Ishikawa (cell line): ENCODE data around the gene BSDC1.

Source experiments
- CEBPB ChIP-seq: IDR thresholded peaks from 2 replicates; pipeline ENCODE4 v1.6.1; 2012
- CREB1 ChIP-seq: IDR thresholded peaks from 2 replicates; pipeline ENCODE4 v1.6.1; 2012; ENCODE audit warnings: low read depth
- EGR1 ChIP-seq: IDR thresholded peaks from 2 replicates; pipeline ENCODE4 v1.6.1; 2012
- EP300 ChIP-seq: IDR thresholded peaks from 2 replicates; pipeline ENCODE4 v1.6.1; 2012; ENCODE audit warnings: borderline replicate concordance
- FOXM1 ChIP-seq: IDR thresholded peaks from 2 replicates; pipeline ENCODE4 v1.6.1; 2012; ENCODE audit warnings: low read depth, borderline replicate concordance
- NFIC ChIP-seq: IDR thresholded peaks from 2 replicates; pipeline ENCODE4 v1.6.1; 2012
- RAD21 ChIP-seq: IDR thresholded peaks from 2 replicates; pipeline ENCODE4 v1.6.1; 2012; ENCODE audit warnings: low read depth
- REST ChIP-seq: IDR thresholded peaks from 2 replicates; pipeline ENCODE4 v1.6.1; 2012; ENCODE audit warnings: low read depth, mild to moderate bottlenecking
- TAF1 ChIP-seq: IDR thresholded peaks from 2 replicates; pipeline ENCODE4 v1.6.1; 2012; ENCODE audit warnings: low read depth, mild to moderate bottlenecking
- TCF12 ChIP-seq: IDR thresholded peaks from 2 replicates; pipeline ENCODE4 v1.6.1; 2012; ENCODE audit warnings: low read depth
- TEAD4 ChIP-seq: IDR thresholded peaks from 2 replicates; pipeline ENCODE4 v1.6.1; 2012
- USF1 ChIP-seq: IDR thresholded peaks from 2 replicates; pipeline ENCODE4 v1.6.1; 2012
- YY1 ChIP-seq: IDR thresholded peaks from 2 replicates; pipeline ENCODE4 v1.6.1; 2012; ENCODE audit warnings: low read depth
- ZBTB7A ChIP-seq: IDR thresholded peaks from 2 replicates; pipeline ENCODE4 v1.6.1; 2012; ENCODE audit warnings: low read depth
- TF ChIP-seq, protein P1 (sequence below): IDR thresholded peaks from 2 replicates; pipeline ENCODE4 v1.6.1; 2012

BSDC1 gene

DNA sequence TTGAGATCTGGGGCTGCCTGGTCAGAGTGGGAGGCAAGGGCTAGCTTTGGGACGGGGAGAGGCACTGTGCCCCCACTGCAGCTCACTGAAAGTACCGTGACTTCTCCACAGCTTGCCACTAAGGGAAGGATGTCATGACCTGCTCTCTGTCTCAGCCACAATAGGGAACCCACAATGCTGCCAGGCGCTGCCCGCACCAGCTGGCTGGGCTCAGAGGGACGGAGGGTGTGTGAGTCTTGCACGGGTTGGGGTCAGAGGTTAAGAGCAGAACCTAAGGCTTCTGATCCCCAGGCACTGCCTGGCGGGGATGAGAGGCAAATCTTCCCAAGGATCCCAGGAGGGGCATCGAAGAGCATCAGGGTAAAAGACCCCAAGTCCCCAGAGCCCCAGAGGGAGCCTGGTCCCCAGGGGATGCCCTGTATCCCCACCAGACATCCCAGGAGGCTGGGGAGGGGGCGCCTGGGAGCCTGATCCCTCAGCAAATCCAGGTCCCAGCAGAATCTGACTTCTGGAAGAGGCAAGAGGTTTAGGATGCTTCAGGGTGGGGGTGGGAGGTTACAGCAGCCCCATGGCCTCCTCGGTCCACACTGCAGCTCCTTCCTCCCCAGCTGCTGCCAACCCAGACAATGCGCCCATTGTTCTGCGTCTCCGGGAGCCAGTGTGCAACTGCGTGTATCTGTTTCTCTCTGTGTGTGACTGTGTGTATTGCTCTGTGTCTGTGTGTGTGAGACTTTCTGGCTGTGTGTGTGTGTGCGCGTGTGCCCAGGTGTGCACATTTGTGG lies 56.2 kb downstream of the BSDC1 start:
- TF ChIP-seq CREB1, result no peak
- no peak for TF ChIP-seq EGR1
- TF ChIP-seq TEAD4, result no peak
- TF ChIP-seq, protein P1, sequence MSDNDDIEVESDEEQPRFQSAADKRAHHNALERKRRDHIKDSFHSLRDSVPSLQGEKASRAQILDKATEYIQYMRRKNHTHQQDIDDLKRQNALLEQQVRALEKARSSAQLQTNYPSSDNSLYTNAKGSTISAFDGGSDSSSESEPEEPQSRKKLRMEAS, result no peak
- TF ChIP-seq TAF1, result no peak
- no peak for TF ChIP-seq ZBTB7A
- no peak for TF ChIP-seq CEBPB

GRCh38 chr1:32336963-32337675 lies 57.1 kb downstream of the BSDC1 start:
- TF ChIP-seq EGR1 (no peak), FOXM1 (no peak), RAD21 (no peak), YY1 (no peak), CEBPB (no peak), TCF12 (no peak), TEAD4 (no peak), NFIC (no peak), TAF1 (no peak), USF1 (no peak), EP300 (no peak)
- TF ChIP-seq, protein P1, result no peak

GRCh38 chr1:32336591-32336932 lies 57.7 kb downstream of the BSDC1 start:
- TF ChIP-seq TEAD4 (no peak), EP300 (no peak), RAD21 (no peak), YY1 (no peak)

DNA sequence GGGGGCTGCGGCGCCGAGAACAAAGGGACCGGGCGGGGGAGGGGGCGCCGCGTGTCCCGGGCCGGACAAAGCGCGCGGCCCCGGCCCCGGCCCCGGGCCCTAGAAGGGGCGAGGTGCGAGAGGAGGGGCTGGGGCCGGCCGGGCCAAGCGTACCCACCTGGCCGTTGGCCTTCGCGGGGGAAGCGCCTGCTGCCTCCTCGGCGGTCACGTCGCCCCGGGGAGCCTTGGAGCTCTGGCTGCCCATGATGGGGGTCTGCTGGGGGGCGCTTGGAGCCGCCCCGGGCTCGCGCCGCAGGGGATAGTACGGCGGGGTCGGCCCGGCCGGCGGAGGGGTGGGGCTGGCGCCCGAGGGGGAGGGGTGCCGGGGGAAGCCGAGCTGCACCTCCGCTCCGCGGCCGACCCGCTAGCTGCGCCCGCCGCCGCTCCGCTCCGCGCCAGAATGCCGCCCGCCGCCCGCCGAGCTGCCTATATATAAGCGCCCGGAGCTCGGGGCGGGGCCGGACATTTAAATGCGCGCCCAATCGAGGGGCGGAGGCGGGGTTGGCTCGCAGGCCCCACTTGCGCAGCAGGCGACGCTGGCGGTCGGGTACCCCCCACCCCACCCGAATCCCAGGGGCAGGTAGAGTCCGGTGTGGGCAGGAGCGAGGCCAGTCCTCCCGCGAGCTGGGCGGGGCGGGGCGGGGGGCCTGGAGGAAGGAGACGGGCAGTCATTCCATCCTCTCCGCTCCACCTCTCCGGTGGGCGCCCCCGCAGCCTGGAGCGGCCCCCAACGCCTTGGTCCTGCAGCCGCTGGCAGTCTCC lies 58.3 kb downstream of the BSDC1 start, which contains the start of gene MARCKSL1:
MARCKSL1 (minus strand) TSS at position 444 of the 801 bp plus-strand sequence; CDS start at position 244, 200 bp downstream.
- no peak for TF ChIP-seq REST
- peak; percentile 31; the same call in 1 of the 2 replicates for TF ChIP-seq NFIC
- TF ChIP-seq EP300, result no peak
- peak; percentile 94 for TF ChIP-seq ZBTB7A
- TF ChIP-seq RAD21, result no peak
- TF ChIP-seq, protein P1, result 0 out of 2 replicates have a peak, but pooled peaks have one; percentile 28
- TF ChIP-seq CREB1, result no peak
- TF ChIP-seq TAF1, result peak; percentile 81
- TF ChIP-seq USF1, result no peak

DNA sequence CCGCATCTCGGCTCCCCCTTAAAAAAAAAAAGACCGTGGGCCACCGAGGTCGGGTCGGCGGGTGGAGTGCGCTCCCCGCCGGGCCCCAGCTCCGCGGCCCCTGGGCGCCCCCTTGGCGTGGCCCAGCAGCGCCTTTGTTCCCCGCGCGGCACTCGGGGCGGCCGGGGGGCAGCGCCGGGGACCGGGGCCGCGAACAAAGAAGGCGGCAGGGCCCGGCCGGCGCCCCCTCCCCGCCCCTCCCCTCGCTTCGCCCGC lies 58.8 kb downstream of the BSDC1 start:
- TF ChIP-seq USF1 (no peak), CREB1 (no peak), EP300 (no peak), EGR1 (no peak), RAD21 (no peak), REST (no peak), ZBTB7A (no peak; the same call in 1 of the 2 replicates)
- TF ChIP-seq, protein P1, result no peak
